Spinal cord (tissue), 10 donors: ENCODE measurements around the gene JPH4. TPM values are rescaled to one million over a fixed set of nuclear protein-coding genes. Genes with fewer than 3 reads are reported as not detected.

ENCODE experiments used
- DNase-seq, 6 donors: peaks; one replicate each; pipeline versions ENCODE4 v3.0.0 to v3.0.0-alpha.2; 2013 to 2015; ENCODE audit warnings: low spot score in 6 of 6, low read depth in 4 of 6
- H3K27ac ChIP-seq: one replicate; pipeline ENCODE4 v1.5.1; 2013; ENCODE audit warnings: low read depth, low read length, control low read depth
- H3K27me3 ChIP-seq: one replicate; pipeline ENCODE4 v1.6.1; 2013; ENCODE audit warnings: low read length; ENCODE audit not compliant: control insufficient read depth, insufficient read depth
- H3K36me3 ChIP-seq: one replicate; pipeline ENCODE4 v1.6.1; 2013; ENCODE audit warnings: low read length; ENCODE audit not compliant: control insufficient read depth, insufficient read depth
- H3K4me1 ChIP-seq: one replicate; pipeline ENCODE4 v1.6.1; 2013; ENCODE audit warnings: low read length; ENCODE audit not compliant: control insufficient read depth, insufficient read depth
- H3K4me3 ChIP-seq: one replicate; pipeline ENCODE4 v1.5.1; 2013; ENCODE audit warnings: low read depth, low read length, control low read depth
- H3K9me3 ChIP-seq: one replicate; pipeline ENCODE4 v1.6.1; 2013; ENCODE audit warnings: low read length; ENCODE audit not compliant: control insufficient read depth, insufficient read depth
- WGBS: methylation state at CpG from one replicate; pipeline ENCODE4 v1.1.5; 2013; ENCODE audit warnings: missing lambda C conversion rate; ENCODE audit not compliant: insufficient coverage; 5-methylcytosine and 5-hydroxymethylcytosine counted together
- polyA plus RNA-seq, 2 donors: library from polyadenylated mRNA; unstranded; fragments of 120-200 nt; gene quantifications; one replicate each; pipeline ENCODE4 v1.2.1, GENCODE V29; 2013; ENCODE audit not compliant: insufficient read length in 2 of 2
- total RNA-seq, 2 donors: library from RNA; depleted of rRNA in 1 of 2; stranded (reverse); fragments of 120-200 nt in 1 of 2; fragments of >200 nt in 1 of 2; gene quantifications; one replicate each; pipeline versions ENCODE4 v1.2.3 to v1.2.4, GENCODE V29; 2013 to 2014
- donor health status: healthy.

JPH4 gene
- total and polyA plus RNA-seq, 4 donors = 12.5 to 132 (median 74.4) TPM

DNA sequence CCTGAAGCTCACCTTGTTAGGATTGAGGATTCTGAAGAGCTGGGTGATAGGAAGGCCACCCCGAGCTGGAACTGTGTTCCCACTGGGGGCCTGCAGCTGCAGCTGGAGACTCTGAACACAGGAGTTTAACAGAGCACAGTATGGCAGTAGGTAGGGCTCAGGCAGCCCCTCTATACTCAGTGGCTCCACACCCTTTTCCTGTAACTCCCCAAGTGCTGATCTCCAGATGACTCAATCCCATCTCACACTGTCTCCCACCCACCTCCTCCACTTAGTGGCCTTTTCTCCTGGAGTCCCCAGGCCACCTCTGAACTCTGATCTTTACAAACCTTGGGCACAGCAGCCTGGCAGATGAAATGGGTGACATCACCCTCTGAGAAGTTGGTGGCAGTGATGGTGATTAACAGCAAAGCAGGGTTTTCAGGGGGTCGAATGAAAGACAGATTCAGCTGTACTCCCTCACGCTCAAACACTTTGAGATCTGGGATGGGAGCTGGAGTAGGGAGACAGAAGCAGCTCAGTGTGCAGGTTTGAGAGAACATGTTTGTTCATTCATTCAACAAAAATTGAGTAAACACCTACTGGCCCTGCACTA, 18.6 kb downstream of the JPH4 start:
- Histone ChIP-seq H3K27ac (no peak overlapping the region), H3K36me3 (peaks cover 29% of the 10 kb centered on the region), H3K27me3 (no peaks in the 10 kb centered on the region), H3K4me3 (no peak overlapping the region), H3K4me1 (peaks cover 22% of the 10 kb centered on the region), H3K9me3 (no peaks in the 10 kb centered on the region)
- DNase-seq = no peak
- 100% methylated on average over 2 of the region's 3 CpGs for WGBS

DNA sequence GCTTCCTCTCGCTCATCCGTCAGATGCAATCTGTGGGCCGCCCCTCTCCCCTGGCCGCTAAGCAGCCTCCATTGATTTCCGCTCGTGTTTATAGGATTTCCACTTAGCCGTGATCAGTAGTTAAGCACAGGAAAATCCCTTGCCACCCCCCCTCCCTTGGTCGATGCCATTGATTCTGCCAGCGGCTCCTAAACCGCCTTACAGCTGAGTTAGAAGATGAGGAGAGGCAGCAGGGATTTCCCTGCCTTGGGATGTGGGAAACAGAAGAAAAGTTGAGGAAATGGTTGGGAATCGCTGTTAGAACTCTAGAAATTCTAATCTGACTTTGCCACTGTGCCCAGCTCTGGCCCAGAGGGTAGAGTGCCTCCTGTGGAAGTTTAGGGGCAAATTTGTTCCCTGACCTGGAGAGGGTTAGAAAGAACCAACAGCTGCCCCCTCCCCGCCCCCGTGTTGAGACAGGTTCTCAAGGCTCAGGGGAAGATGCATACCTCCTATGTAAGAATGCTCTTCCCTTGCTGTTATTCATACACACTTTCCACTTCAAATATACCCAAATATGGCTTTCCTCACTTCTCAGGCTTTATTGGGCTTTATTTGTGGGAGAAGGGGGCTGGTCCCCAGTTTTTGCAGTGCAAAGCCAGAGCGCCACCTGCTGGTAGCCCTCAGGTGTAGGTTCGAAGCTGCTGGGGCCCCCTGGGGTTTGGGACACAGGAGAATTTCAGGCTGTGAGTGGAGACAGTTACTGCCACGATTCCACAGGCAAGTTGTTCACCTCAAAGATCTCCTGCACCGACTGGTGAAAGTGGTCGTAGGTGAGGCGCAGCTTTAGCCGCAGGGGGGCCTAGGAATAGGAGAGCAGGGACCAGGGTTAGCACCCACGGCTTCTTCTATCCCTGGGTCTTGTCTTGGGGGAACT, 19.3 kb downstream of the JPH4 start:
- WGBS = 65% methylated on average over 18 of the region's 21 CpGs
- Histone ChIP-seq H3K36me3 (peaks cover 29% of the 10 kb centered on the region), H3K27ac (no peak overlapping the region), H3K27me3 (no peaks in the 10 kb centered on the region), H3K9me3 (no peaks in the 10 kb centered on the region), H3K4me1 (peaks cover 25% of the 10 kb centered on the region), H3K4me3 (no peak overlapping the region)
- DNase-seq = peak in 2 of 6 donors; percentile 78 to 87

DNA sequence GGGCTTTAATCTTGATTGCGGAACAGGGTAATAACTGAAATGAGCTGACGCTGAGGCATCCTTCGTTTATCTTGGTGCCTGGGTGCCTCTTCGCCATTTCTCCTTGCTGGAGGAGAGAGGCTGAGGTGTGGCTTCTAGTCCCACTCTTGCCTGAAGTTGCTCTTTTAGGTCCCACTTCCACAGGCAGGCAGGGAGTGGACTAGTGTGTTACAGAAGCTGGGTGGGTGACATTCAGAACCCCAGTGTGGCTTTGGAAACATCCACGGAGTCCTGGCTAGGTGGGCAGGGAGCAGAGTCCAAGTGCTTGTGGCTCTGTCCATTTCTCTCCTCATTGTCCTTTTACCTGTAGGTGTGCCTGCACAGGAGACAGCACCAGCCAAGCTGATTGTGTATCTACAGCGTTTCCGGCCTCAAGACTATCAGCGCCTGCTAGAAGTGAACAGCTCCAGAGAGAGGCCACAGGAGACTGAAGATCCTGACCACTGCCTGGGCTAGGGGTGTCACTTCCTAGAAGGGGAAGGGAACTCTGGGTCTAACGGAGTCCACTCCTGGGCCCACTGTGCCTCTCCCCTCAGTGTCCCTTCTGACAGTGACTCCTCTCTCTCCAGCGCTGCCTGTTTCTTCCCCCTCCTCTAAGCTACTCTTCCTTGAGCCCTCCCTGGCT, 20.1 kb downstream of the JPH4 start:
- Histone ChIP-seq H3K27ac (no peak overlapping the region), H3K4me3 (no peak overlapping the region), H3K4me1 (peaks cover 25% of the 10 kb centered on the region), H3K9me3 (no peaks in the 10 kb centered on the region), H3K27me3 (no peaks in the 10 kb centered on the region), H3K36me3 (peaks cover 26% of the 10 kb centered on the region)
- WGBS = 93% methylated on average over 9 of the region's 10 CpGs
- DNase-seq = no peak

DNA sequence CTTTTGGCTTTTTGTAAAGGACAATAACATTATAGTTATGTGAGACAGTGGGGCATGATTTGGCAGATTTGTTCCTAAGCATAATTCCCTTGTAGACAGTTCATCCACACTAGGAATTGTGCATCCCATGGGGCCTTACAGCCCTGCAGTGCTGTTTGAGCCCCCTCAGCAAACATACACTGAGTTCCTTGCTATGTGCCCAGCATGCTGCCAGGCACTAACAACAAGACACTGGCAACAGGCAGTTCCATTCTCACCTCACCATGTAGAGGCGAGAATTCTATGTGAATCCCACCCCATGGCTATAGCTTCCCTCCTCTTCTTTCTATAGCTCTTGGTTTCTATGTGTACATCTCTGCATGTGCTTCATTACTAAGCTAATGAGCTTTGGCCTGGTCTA, 20.6 kb downstream of the JPH4 start:
- H3K27ac ChIP-seq = no peak overlapping the region
- peaks cover 26% of the 10 kb centered on the region for H3K36me3 ChIP-seq
- H3K9me3 ChIP-seq = no peaks in the 10 kb centered on the region
- H3K4me1 ChIP-seq = peaks cover 25% of the 10 kb centered on the region
- H3K4me3 ChIP-seq = no peak overlapping the region
- H3K27me3 ChIP-seq = no peaks in the 10 kb centered on the region
- WGBS = no CpG with 5 or more reads among the region's 1 CpG
- DNase-seq = no peak

DNA sequence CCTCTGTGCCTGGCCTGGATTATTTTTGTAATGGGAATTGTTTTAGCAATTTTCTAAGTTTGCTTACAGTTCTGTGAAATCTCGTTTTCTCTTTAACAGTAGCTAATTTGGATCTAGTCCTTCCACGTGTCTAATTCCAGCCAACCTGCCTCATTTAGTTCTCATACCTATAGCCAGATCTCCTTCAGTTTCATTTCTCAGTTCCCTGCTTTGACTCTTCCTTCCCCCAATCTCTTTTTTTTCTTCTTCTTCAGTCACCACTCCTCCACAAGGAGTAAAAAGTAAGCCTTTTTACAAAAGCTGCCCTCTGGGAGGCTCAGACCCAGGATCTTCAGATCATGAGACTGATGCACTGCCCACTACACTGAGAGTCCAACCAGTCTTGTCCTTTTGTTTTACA, 21.1 kb downstream of the JPH4 start:
- no peak for DNase-seq
- Histone ChIP-seq H3K27me3 (no peaks in the 10 kb centered on the region), H3K4me3 (no peak overlapping the region), H3K9me3 (no peaks in the 10 kb centered on the region), H3K27ac (no peak overlapping the region), H3K4me1 (peaks cover 25% of the 10 kb centered on the region), H3K36me3 (peaks cover 26% of the 10 kb centered on the region)
- WGBS = 73% methylated on average over 2 of the region's 2 CpGs

DNA sequence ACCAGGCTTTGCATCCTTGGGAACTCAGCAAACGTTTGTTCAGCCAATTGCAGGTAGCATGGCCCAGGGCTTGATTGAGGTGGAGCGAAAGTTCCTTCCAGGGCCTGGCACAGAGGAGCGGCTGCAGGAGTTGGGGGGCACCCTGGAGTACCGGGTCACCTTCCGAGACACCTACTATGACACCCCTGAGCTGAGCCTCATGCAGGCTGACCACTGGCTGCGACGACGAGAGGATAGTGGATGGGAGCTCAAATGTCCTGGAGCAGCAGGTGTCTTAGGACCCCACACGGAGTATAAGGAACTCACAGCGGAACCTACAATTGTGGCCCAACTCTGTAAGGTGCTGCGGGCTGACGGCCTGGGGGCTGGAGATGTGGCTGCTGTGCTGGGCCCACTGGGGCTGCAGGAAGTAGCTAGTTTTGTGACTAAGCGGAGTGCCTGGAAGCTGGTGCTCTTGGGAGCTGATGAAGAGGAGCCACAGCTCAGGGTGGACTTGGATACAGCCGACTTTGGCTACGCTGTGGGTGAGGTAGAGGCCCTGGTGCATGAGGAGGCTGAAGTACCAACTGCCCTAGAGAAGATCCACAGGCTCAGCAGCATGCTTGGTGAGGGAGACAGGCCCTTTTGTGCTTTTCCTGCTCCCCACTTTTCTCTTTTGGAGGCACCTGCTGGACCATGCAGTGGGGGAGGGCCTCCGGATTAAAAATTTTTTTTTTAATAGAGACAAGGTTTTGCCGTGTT, 21.7 kb downstream of the JPH4 start:
- peaks cover 30% of the 10 kb centered on the region for H3K4me1 ChIP-seq
- H3K4me3 ChIP-seq = peak overlapping the region; percentile 92
- no peak for DNase-seq
- no peaks in the 10 kb centered on the region for H3K9me3 ChIP-seq
- WGBS = 50% methylated on average over 17 of the region's 17 CpGs
- peaks cover 24% of the 10 kb centered on the region for H3K36me3 ChIP-seq
- H3K27ac ChIP-seq = peak overlapping the region; percentile 95
- H3K27me3 ChIP-seq = no peaks in the 10 kb centered on the region

DNA sequence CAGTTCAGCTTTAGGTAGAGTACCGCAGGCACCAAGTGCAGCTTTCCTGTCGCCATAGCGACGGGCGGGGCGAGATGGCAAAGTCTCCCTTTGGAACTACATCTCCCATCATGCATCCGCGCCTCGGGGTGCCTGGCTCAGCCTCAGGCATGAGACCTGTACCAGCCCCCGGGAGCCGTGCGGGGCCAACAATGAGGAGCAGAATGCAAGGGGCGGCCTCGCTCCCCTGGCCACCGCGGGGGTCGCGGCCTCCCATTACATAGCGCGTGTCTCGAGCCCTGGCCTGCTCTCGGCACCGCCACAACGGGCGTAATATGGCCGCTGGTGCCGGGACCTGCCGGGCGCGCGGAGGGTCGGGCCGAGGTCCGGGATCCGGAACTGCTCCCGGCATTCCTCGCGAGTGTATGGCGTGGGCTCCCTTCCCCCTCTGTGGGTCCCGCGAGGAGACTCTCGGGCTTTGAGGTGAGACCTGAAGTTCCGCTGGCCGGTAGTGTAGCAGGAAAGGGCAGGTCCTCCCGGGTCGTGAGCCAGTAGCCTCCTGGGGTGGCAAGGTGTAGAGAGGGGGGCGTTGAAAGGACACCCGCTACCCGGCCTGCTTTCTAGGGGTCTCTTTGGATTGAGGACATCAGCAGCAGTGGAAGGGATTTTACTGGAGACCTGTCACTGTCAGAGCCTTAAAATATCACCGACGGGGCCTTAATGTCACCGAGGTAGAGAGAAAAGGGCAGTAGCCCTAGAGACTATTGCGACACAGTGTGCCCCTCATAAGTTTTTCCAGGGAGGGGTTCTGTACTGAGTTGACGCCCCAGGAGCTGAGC, 22.5 kb downstream of the JPH4 start, which contains the start of gene THTPA:
Gene THTPA, plus strand, starts transcription at position 390 of the 818 bp plus-strand sequence. CDS start 487 bp downstream, outside the sequence.
- Histone ChIP-seq H3K27me3 (no peaks in the 10 kb centered on the region), H3K4me3 (peak within 1 kb of the TSS; percentile 92), H3K36me3 (peaks cover 18% of the 10 kb centered on the region), H3K27ac (peak within 1 kb of the TSS; percentile 95), H3K4me1 (peaks cover 35% of the 10 kb centered on the region), H3K9me3 (no peaks in the 10 kb centered on the region)
- WGBS = 1% methylated on average over 54 of the region's 54 CpGs
- peak in 5 of 6 donors; percentile 85 to 98 (median 92) for DNase-seq

DNA sequence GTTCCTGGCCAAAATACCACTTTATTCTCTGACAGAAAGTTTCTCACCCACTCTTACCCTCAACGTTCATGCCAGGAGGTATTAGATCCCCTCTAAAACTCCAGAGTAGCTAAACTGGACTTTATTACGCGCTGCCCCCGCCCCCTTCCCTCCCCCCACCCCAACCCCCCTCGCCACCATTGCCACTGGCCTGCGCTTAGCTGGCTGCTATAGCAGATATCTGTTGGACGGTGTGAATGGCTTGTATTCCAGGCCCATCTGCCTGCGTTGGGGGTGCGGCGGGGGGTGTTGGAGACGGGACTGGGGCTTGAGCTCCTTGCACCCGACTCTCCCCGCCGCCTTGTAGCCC, 23.1 kb downstream of the JPH4 start:
- no peak for DNase-seq
- Histone ChIP-seq H3K4me1 (peaks cover 39% of the 10 kb centered on the region), H3K27ac (peak overlapping the region; percentile 95), H3K9me3 (no peaks in the 10 kb centered on the region), H3K4me3 (peak overlapping the region; percentile 92), H3K36me3 (peaks cover 18% of the 10 kb centered on the region), H3K27me3 (no peaks in the 10 kb centered on the region)
- 0% methylated on average over 8 of the region's 14 CpGs for WGBS
